Activated naive CD4-positive, alpha-beta T cell treated with anti-CD3 and anti-CD28 coated beads, Interleukin-2, amount 10 ng/mL, durations not matched to agents 7 days and 5 days (primary cell): ENCODE results near the gene NOLC1.

Experiments
- CTCF ChIA-PET: fragments of 350-600 bp; sonication (Branson Sonifier 250); formaldehyde crosslinking; loops from one replicate; lab custom pipeline; 2021; ENCODE audit warnings: antibody characterized with exemption; lab: Charles Lee
- DNase-seq: peaks from one replicate; pipeline ENCODE4 v3.0.0-alpha.2; 2020
- H3K27ac Mint-ChIP-seq: one replicate; pipeline ENCODE4 v1.8.0; 2021; ENCODE audit warnings: mild to moderate bottlenecking, moderate library complexity, mixed read lengths
- H3K27me3 Mint-ChIP-seq: one replicate; pipeline ENCODE4 v1.8.0; 2021; ENCODE audit warnings: mild to moderate bottlenecking, mixed read lengths
- H3K36me3 Mint-ChIP-seq: one replicate; pipeline ENCODE4 v1.8.0; 2021; ENCODE audit warnings: mixed read lengths
- H3K4me1 Mint-ChIP-seq: one replicate; pipeline ENCODE4 v1.8.0; 2021; ENCODE audit warnings: mixed read lengths
- H3K4me3 Mint-ChIP-seq: one replicate; pipeline ENCODE4 v1.8.0; 2021; ENCODE audit warnings: mild to moderate bottlenecking, moderate library complexity, mixed read lengths
- H3K9me3 Mint-ChIP-seq: one replicate; pipeline ENCODE4 v1.8.0; 2021; ENCODE audit warnings: mixed read lengths

Gene NOLC1

GRCh38 chr10:102151774-102152544 lies at the start of gene NOLC1:
TSS of gene NOLC1 (plus strand) at chr10:102152389. CDS start at chr10:102152411, 22 bp downstream.
- Mint-ChIP-seq H3K4me3 (peak within 1 kb of the TSS; percentile 98), H3K9me3 (no peaks in the 10 kb centered on the region), H3K36me3 (peaks cover 56% of the 10 kb centered on the region), H3K27ac (peak within 1 kb of the TSS; percentile 98), H3K4me1 (peaks cover 49% of the 10 kb centered on the region), H3K27me3 (no peaks in the 10 kb centered on the region)
- CTCF ChIA-PET, result interaction anchor here (1.4 to 4.4 kb wide), 2 partner anchors 20 to 93 kb away, joined by 3 to 20 read pairs; partner anchors contain the start of genes GBF1 and PPRC1
- DNase-seq, result peak; percentile 100

GRCh38 chr10:102102421-102102820 lies 49.8 kb upstream of the NOLC1 start:
- CTCF ChIA-PET, result interaction anchor here (1.6 kb wide), 2 partner anchors 10 to 262 kb away, joined by 3 to 5 read pairs; no protein-coding TSS in a partner anchor
- Mint-ChIP-seq H3K27ac (peak overlapping the region; percentile 45), H3K4me3 (no peak overlapping the region), H3K4me1 (peaks cover 19% of the 10 kb centered on the region), H3K27me3 (no peaks in the 10 kb centered on the region), H3K36me3 (peaks cover 14% of the 10 kb centered on the region), H3K9me3 (no peaks in the 10 kb centered on the region)
- DNase-seq, result no peak

- Mint-ChIP-seq H3K9me3 (no peaks in the 10 kb centered on the region), H3K4me3 (no peak overlapping the region), H3K27ac (no peak overlapping the region), H3K4me1 (peaks cover 28% of the 10 kb centered on the region), H3K27me3 (no peaks in the 10 kb centered on the region), H3K36me3 (peaks cover 45% of the 10 kb centered on the region)
- CTCF ChIA-PET, result no interaction called here
- no peak for DNase-seq
Observed at GRCh38 chr10:102106998-102107397, 45.2 kb upstream of the NOLC1 start.

GRCh38 chr10:102109166-102110116 lies 42.7 kb upstream of the NOLC1 start:
- H3K27me3 Mint-ChIP-seq, result no peaks in the 10 kb centered on the region
- DNase-seq, result no peak
- no peak overlapping the region for H3K27ac Mint-ChIP-seq
- H3K36me3 Mint-ChIP-seq, result peaks cover 47% of the 10 kb centered on the region
- no peak overlapping the region for H3K4me3 Mint-ChIP-seq
- peaks cover 38% of the 10 kb centered on the region for H3K4me1 Mint-ChIP-seq
- CTCF ChIA-PET, result interaction anchor here (1.8 kb wide), 1 partner anchor 37 kb away, joined by 4 read pairs; no protein-coding TSS in a partner anchor
- H3K9me3 Mint-ChIP-seq, result no peaks in the 10 kb centered on the region

- no peak overlapping the region for H3K27ac Mint-ChIP-seq
- CTCF ChIA-PET, result interaction anchor here (1.3 kb wide), 3 partner anchors 12 to 240 kb away, joined by 3 to 5 read pairs (median 3); no protein-coding TSS in a partner anchor
- no peaks in the 10 kb centered on the region for H3K9me3 Mint-ChIP-seq
- H3K36me3 Mint-ChIP-seq, result peaks cover 41% of the 10 kb centered on the region
- peaks cover 40% of the 10 kb centered on the region for H3K4me1 Mint-ChIP-seq
- DNase-seq, result no peak
- no peak overlapping the region for H3K4me3 Mint-ChIP-seq
- H3K27me3 Mint-ChIP-seq, result no peaks in the 10 kb centered on the region
Observed at GRCh38 chr10:102111276-102111675, 40.9 kb upstream of the NOLC1 start.

GRCh38 chr10:102112210-102112817 lies 39.9 kb upstream of the NOLC1 start:
- Mint-ChIP-seq H3K36me3 (peaks cover 37% of the 10 kb centered on the region), H3K4me1 (peaks cover 50% of the 10 kb centered on the region), H3K27ac (no peak overlapping the region), H3K27me3 (no peaks in the 10 kb centered on the region), H3K9me3 (no peaks in the 10 kb centered on the region), H3K4me3 (peak overlapping the region; percentile 80)
- DNase-seq, result no peak
- CTCF ChIA-PET, result interaction anchor here (0.7 to 1.5 kb wide), 7 partner anchors 11 to 239 kb away, joined by 3 to 6 read pairs (median 5); no protein-coding TSS in a partner anchor

- Mint-ChIP-seq H3K9me3 (no peaks in the 10 kb centered on the region), H3K4me3 (peak overlapping the region; percentile 80), H3K27me3 (no peaks in the 10 kb centered on the region), H3K4me1 (peaks cover 61% of the 10 kb centered on the region), H3K36me3 (peaks cover 34% of the 10 kb centered on the region), H3K27ac (peak overlapping the region; percentile 64)
- CTCF ChIA-PET, result interaction anchor here (0.7 to 1.5 kb wide), 6 partner anchors 10 to 433 kb away, joined by 3 to 6 read pairs (median 3); no protein-coding TSS in a partner anchor
- peak; percentile 47 for DNase-seq
Observed at GRCh38 chr10:102113261-102113955, 38.8 kb upstream of the NOLC1 start.

GRCh38 chr10:102113956-102114857 lies 38.0 kb upstream of the NOLC1 start:
- H3K27me3 Mint-ChIP-seq, result no peaks in the 10 kb centered on the region
- DNase-seq, result peak; percentile 37
- CTCF ChIA-PET, result interaction anchor here (0.7 to 1.5 kb wide), 7 partner anchors 9 to 512 kb away, joined by 3 to 6 read pairs (median 3); no protein-coding TSS in a partner anchor
- peak overlapping the region; percentile 80 for H3K4me3 Mint-ChIP-seq
- peaks cover 26% of the 10 kb centered on the region for H3K36me3 Mint-ChIP-seq
- peaks cover 68% of the 10 kb centered on the region for H3K4me1 Mint-ChIP-seq
- H3K9me3 Mint-ChIP-seq, result no peaks in the 10 kb centered on the region
- H3K27ac Mint-ChIP-seq, result peak overlapping the region; percentile 94

GRCh38 chr10:102114861-102115618 lies 37.1 kb upstream of the NOLC1 start:
- peak; percentile 92 for DNase-seq
- peaks cover 19% of the 10 kb centered on the region for H3K36me3 Mint-ChIP-seq
- CTCF ChIA-PET, result interaction anchor here (0.9 to 1.5 kb wide), 2 partner anchors 20 to 513 kb away, joined by 3 read pairs; no protein-coding TSS in a partner anchor
- peaks cover 71% of the 10 kb centered on the region for H3K4me1 Mint-ChIP-seq
- peak overlapping the region; percentile 94 for H3K27ac Mint-ChIP-seq
- H3K27me3 Mint-ChIP-seq, result no peaks in the 10 kb centered on the region
- H3K9me3 Mint-ChIP-seq, result no peaks in the 10 kb centered on the region
- peak overlapping the region; percentile 80 for H3K4me3 Mint-ChIP-seq

GRCh38 chr10:102115775-102116174 lies 36.4 kb upstream of the NOLC1 start:
- H3K27me3 Mint-ChIP-seq, result no peaks in the 10 kb centered on the region
- H3K36me3 Mint-ChIP-seq, result peaks cover 11% of the 10 kb centered on the region
- CTCF ChIA-PET, result interaction anchor here (0.8 kb wide), 1 partner anchor 114 kb away, joined by 3 read pairs; no protein-coding TSS in a partner anchor
- peak overlapping the region; percentile 80 for H3K4me3 Mint-ChIP-seq
- DNase-seq, result no peak
- peak overlapping the region; percentile 94 for H3K27ac Mint-ChIP-seq
- peaks cover 69% of the 10 kb centered on the region for H3K4me1 Mint-ChIP-seq
- H3K9me3 Mint-ChIP-seq, result no peaks in the 10 kb centered on the region

- peaks cover 73% of the 10 kb centered on the region for H3K4me1 Mint-ChIP-seq
- CTCF ChIA-PET, result interaction anchor here (1.3 kb wide), 1 partner anchor 16 kb away, joined by 4 read pairs; the partner anchor contains the start of gene PPRC1
Observed at GRCh38 chr10:102116656-102117055, 35.5 kb upstream of the NOLC1 start.

More at GRCh38 chr10:102116656-102117055, 35.5 kb upstream of the NOLC1 start:
- no peaks in the 10 kb centered on the region for H3K9me3 Mint-ChIP-seq
- no peaks in the 10 kb centered on the region for H3K27me3 Mint-ChIP-seq
- peak overlapping the region; percentile 80 for H3K4me3 Mint-ChIP-seq
- H3K36me3 Mint-ChIP-seq, result peaks cover 5% of the 10 kb centered on the region
- no peak for DNase-seq
- peak overlapping the region; percentile 94 for H3K27ac Mint-ChIP-seq
